ENCODE measurements around the gene CADPS2. TPM values are rescaled to one million over a fixed set of nuclear protein-coding genes. Genes with fewer than 3 reads are reported as not detected.

Gene CADPS2
- total RNA-seq, 1 donor from 2014 or later = 19.1 TPM

- Histone ChIP-seq H3K27me3 (no peaks in the 10 kb centered on the region), H3K4me3 (no peak overlapping the region), H3K4me2 (no peak overlapping the region), H3K27ac (peak overlapping the region; percentile 75), H3K9me3 (ENCODE audit: low read depth) (peaks cover 14% of the 10 kb centered on the region), H2AFZ (replicated peaks) (no peak overlapping the region), H3K9ac (no peak overlapping the region), H3K79me2 (ENCODE audit: low read depth) (no peaks in the 10 kb centered on the region), H3K36me3 (no peaks in the 10 kb centered on the region), H3K4me1 (peaks cover 24% of the 10 kb centered on the region), H4K20me1 (ENCODE audit: low read depth) (no peaks in the 10 kb centered on the region), H3F3A (ENCODE audit: low read depth) (peaks cover 17% of the 10 kb centered on the region)
- peaks cover 7% of the 10 kb centered on the region for H3K9me3 Mint-ChIP-seq
- H3K4me1 Mint-ChIP-seq = no peaks in the 10 kb centered on the region
- H3K27me3 Mint-ChIP-seq (ENCODE audit: insufficient read depth, low read depth) = no peaks in the 10 kb centered on the region
- DNase-seq (ENCODE audit: low spot score) = no peak
- TF ChIP-seq EZH2phosphoT487 (IDR thresholded peaks at IDR 0.05) (no peak), EZH2 (IDR thresholded peaks at IDR 0.05) (no peak), CTCF (IDR thresholded peaks at IDR 0.05) (no peak)
- H3K27ac Mint-ChIP-seq = no peak overlapping the region
- H3K4me3 Mint-ChIP-seq = no peak overlapping the region
- peaks cover 2% of the 10 kb centered on the region for H3K36me3 Mint-ChIP-seq
Measured at GRCh38 chr7:122600630-122601029, 285.6 kb downstream of the CADPS2 start.

DNA sequence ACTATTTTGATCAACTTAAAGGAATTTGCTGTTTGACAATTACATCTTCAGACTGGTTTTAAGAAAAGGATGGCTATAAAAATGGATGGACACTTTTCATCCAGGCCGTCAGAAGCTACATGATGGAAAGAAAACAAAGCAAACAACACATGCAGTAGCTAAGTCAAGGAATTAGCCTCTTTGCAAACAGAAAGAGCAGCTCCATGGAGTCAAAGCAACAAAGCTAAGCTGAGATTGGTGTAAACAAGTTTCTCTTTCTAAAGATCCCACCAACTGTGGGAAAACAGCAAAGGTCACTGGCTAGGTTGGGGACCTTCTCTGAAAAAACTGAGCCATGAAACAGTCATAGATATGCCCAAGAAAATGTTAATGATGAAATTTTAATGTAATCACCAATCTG is 286.2 kb downstream of the CADPS2 start:
- Histone ChIP-seq H3K27me3 (no peaks in the 10 kb centered on the region), H4K20me1 (ENCODE audit: low read depth) (no peaks in the 10 kb centered on the region), H3K4me1 (peaks cover 28% of the 10 kb centered on the region), H3K4me3 (no peak overlapping the region), H3K27ac (peak overlapping the region; percentile 75), H3F3A (ENCODE audit: low read depth) (peaks cover 21% of the 10 kb centered on the region), H3K9me3 (ENCODE audit: low read depth) (peaks cover 14% of the 10 kb centered on the region), H3K4me2 (no peak overlapping the region), H2AFZ (replicated peaks) (no peak overlapping the region), H3K9ac (no peak overlapping the region), H3K79me2 (ENCODE audit: low read depth) (no peaks in the 10 kb centered on the region), H3K36me3 (no peaks in the 10 kb centered on the region)
- TF ChIP-seq EZH2 (IDR thresholded peaks at IDR 0.05) = no peak
- no peak for TF ChIP-seq CTCF (IDR thresholded peaks at IDR 0.05)
- no peak for TF ChIP-seq EZH2phosphoT487 (IDR thresholded peaks at IDR 0.05)
- Mint-ChIP-seq H3K36me3 (peaks cover 2% of the 10 kb centered on the region), H3K27ac (peak overlapping the region; percentile 32), H3K4me1 (no peaks in the 10 kb centered on the region), H3K27me3 (ENCODE audit: insufficient read depth, low read depth) (no peaks in the 10 kb centered on the region), H3K4me3 (no peak overlapping the region), H3K9me3 (peaks cover 7% of the 10 kb centered on the region)
- DNase-seq (ENCODE audit: low spot score) = peak; percentile 52

- H3K4me1 ChIP-seq = peaks cover 35% of the 10 kb centered on the region
- H3K27ac ChIP-seq = no peak overlapping the region
- no peak for DNase-seq (ENCODE audit: low spot score)
- no peak overlapping the region for H3K9ac ChIP-seq
- TF ChIP-seq CTCF (IDR thresholded peaks at IDR 0.05) = no peak
- no peak for TF ChIP-seq EZH2phosphoT487 (IDR thresholded peaks at IDR 0.05)
- no peak for TF ChIP-seq EZH2 (IDR thresholded peaks at IDR 0.05)
- peaks cover 2% of the 10 kb centered on the region for H3K36me3 Mint-ChIP-seq
- H3K9me3 ChIP-seq (ENCODE audit: low read depth) = peaks cover 14% of the 10 kb centered on the region
- peaks cover 7% of the 10 kb centered on the region for H3K9me3 Mint-ChIP-seq
- H2AFZ ChIP-seq (replicated peaks) = no peak overlapping the region
- no peak overlapping the region for H3K27ac Mint-ChIP-seq
- no peak overlapping the region for H3K4me3 Mint-ChIP-seq
- no peaks in the 10 kb centered on the region for H3K27me3 Mint-ChIP-seq (ENCODE audit: insufficient read depth, low read depth)
- no peak overlapping the region for H3K4me3 ChIP-seq
- no peak overlapping the region for H3K4me2 ChIP-seq
- H3F3A ChIP-seq (ENCODE audit: low read depth) = peaks cover 21% of the 10 kb centered on the region
- H3K79me2 ChIP-seq (ENCODE audit: low read depth) = no peaks in the 10 kb centered on the region
- H3K36me3 ChIP-seq = no peaks in the 10 kb centered on the region
- H4K20me1 ChIP-seq (ENCODE audit: low read depth) = no peaks in the 10 kb centered on the region
- H3K27me3 ChIP-seq = no peaks in the 10 kb centered on the region
- peaks cover 8% of the 10 kb centered on the region for H3K4me1 Mint-ChIP-seq
Measured at GRCh38 chr7:122597277-122597676, 289.0 kb downstream of the CADPS2 start.

Data from neural progenitor cell (in vitro differentiated cells).